GM19193 (cell line): Measurements from ENCODE around the gene ARRDC3.

Source experiments
- POLR2A ChIP-seq: IDR thresholded peaks from 4 replicates; pipeline ENCODE4 v1.6.1; 2011; ENCODE audit not compliant: insufficient read depth, insufficient read length; ENCODE audit errors: extremely low read depth

Gene ARRDC3

GRCh38 chr5:91367908-91368648, 15.0 kb downstream of the ARRDC3 start:
- TF ChIP-seq POLR2A: no peak

- TF ChIP-seq POLR2A: no peak
These were observed 15.8 kb downstream of the ARRDC3 start for GRCh38 chr5:91367344-91367743.

- TF ChIP-seq POLR2A: no peak
These were observed 16.6 kb downstream of the ARRDC3 start for GRCh38 chr5:91366551-91366950.

GRCh38 chr5:91365498-91365897, 17.6 kb downstream of the ARRDC3 start:
- TF ChIP-seq POLR2A: no peak

DNA sequence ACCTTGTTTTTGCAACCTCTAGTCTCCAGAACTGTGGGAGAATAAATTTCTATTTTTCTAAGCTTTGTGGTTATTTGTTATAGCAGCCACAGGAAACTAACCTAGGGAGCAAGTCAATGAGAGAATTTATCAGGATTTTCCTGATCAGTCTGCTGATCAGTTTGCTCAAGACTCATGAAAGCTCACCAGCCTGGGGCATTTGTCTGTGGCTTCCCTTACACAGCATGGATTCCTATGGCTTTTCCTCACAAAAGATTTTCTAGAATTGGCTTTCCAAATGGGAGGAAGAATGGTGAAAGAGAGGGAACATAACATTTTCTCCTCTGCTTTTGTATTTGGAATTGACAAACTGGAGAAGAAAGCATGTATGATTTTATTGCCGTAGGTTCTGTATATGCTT, 20.2 kb downstream of the ARRDC3 start:
- no peak for TF ChIP-seq POLR2A

DNA sequence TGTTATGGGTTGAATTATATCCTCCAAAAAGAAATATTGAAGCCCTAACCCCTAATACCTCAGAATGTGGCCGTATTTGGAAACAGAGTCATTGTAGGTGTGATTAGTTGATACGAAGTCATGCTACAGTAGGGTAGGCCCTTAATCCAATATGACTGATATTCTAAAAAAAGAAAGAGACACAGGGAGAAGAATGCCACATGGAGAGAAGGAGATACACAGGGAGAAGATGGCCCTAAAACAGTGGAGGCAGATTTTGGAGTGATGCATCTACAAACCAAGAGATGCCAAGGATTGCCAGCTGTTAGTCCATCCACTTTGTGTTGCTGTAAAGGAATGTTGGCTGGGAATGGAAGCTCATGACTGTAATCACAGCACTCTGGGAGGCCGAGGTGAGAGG, 21.3 kb downstream of the ARRDC3 start:
- no peak for TF ChIP-seq POLR2A

GRCh38 chr5:91361055-91361701, 21.9 kb downstream of the ARRDC3 start:
- TF ChIP-seq POLR2A: no peak

DNA sequence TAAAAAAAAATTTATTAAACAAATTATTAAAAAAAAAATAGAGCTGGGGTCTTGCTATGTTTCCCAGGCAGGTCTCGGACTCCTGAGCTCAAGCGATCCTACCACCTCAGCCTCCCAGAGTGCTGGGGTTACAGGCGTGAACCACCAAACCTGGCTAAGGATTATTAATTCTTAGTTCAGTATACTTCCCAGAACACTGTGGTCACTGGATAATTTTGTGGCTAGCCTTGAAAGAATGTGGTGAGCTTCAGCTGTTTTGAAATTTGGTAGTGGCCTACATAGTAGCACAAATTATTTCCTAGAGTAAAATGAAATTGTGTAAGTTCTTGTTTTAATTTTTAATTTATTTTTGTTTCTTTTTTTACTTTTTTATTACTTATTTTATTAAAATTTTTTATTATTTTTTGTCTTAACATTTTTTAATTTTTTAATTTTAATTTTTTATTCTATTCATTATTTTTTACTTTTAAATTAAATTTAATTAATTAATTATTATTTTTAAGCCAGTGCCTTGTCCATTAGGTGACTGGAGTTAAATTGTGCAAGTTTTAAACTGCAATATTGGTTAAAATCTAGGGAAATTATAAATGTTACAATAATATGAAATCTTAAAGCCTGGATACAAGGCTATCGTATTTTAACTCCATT, 23.0 kb downstream of the ARRDC3 start:
- TF ChIP-seq POLR2A: no peak

- TF ChIP-seq POLR2A: no peak
These were observed 25.3 kb downstream of the ARRDC3 start for GRCh38 chr5:91357806-91358205.

- no peak for TF ChIP-seq POLR2A
These were observed 26.0 kb downstream of the ARRDC3 start for GRCh38 chr5:91357012-91357634.

- TF ChIP-seq POLR2A: no peak
These were observed 30.1 kb downstream of the ARRDC3 start for GRCh38 chr5:91352831-91353695.

GRCh38 chr5:91345461-91345860, 37.7 kb downstream of the ARRDC3 start:
- TF ChIP-seq POLR2A: no peak

- no peak for TF ChIP-seq POLR2A
These were observed 39.2 kb downstream of the ARRDC3 start for GRCh38 chr5:91343916-91344315.

DNA sequence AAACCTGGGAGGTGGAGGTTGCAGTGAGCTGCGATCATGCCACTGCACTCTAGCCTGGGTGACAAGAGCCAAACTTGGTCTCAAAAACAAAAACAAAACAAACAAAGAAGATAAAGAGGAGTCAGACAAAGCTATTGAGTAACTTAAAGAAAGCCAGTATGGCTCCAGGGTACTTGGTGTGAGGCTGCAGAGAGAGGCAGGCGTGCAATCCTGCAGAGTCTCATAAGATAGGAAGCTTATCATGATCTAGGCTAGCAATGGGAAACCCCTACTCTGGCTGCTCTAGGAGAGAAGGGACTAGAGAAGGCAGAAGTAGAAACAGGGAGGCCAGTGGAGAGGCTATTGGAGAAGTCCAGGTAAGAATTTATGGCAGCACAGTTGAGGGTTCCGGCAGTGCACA, 42.0 kb downstream of the ARRDC3 start:
- TF ChIP-seq POLR2A: no peak
